AG09319 (cell line): Measurements from ENCODE around the gene C3orf18.

Source experiments
- DNase-seq: peaks from one replicate; pipeline ENCODE4 v3.0.0-alpha.2; 2010; ENCODE audit warnings: low read depth; ENCODE audit errors: extremely low read depth
- TF ChIP-seq, protein P1 (sequence below): IDR thresholded peaks from 2 replicates; pipeline ENCODE4 v1.5.1; 2011; ENCODE audit warnings: low read depth, mild to moderate bottlenecking, inconsistent platforms, low read length, moderate library complexity

C3orf18 gene

GRCh38 chr3:50602595-50603191 lies 35.1 kb upstream of the C3orf18 start:
- DNase-seq = no peak
- TF ChIP-seq, protein P1, sequence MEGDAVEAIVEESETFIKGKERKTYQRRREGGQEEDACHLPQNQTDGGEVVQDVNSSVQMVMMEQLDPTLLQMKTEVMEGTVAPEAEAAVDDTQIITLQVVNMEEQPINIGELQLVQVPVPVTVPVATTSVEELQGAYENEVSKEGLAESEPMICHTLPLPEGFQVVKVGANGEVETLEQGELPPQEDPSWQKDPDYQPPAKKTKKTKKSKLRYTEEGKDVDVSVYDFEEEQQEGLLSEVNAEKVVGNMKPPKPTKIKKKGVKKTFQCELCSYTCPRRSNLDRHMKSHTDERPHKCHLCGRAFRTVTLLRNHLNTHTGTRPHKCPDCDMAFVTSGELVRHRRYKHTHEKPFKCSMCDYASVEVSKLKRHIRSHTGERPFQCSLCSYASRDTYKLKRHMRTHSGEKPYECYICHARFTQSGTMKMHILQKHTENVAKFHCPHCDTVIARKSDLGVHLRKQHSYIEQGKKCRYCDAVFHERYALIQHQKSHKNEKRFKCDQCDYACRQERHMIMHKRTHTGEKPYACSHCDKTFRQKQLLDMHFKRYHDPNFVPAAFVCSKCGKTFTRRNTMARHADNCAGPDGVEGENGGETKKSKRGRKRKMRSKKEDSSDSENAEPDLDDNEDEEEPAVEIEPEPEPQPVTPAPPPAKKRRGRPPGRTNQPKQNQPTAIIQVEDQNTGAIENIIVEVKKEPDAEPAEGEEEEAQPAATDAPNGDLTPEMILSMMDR = no peak

DNA sequence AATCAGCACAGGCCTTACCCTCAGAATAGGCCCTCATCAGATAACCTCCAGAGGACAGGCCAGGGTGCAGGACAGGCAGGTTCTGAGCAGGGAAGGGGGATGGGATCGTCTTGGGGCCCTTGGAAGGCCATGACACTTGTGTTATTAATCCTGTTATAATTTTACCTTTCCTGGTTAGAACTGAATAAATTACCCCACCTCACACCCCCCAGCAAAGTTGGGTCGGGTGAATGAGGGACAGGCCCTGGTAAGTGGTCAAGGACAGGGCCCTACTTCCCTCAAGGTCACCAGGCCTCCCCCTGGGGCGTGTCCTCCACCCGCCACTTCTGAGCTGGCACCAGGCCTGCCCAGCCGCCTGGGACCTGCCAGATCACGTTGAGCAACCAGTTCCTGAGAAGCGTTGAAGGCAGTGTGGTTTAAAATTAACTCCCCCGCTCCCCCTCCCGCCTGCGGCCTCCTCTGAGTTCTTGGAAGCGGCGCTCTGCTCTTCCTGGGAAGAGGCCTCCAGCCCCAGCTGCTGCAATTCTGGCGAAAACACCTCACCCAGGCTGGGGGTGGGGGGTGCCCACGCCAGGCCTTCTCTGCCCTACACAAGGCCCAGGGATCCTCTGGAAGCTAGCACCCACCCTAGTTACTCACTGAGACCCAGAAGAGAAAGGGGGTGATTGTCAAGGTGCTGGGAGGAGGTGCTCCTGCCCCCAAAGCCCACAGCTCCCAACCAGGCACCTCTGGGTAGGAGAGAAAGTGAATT lies 33.5 kb upstream of the C3orf18 start:
- peak; percentile 95 for DNase-seq

GRCh38 chr3:50600141-50600753 lies 32.7 kb upstream of the C3orf18 start:
- TF ChIP-seq, protein P1 = no peak
- no peak for DNase-seq

More for the DNA sequence above, 33.5 kb upstream of the C3orf18 start:
- TF ChIP-seq, protein P1 = no peak

DNA sequence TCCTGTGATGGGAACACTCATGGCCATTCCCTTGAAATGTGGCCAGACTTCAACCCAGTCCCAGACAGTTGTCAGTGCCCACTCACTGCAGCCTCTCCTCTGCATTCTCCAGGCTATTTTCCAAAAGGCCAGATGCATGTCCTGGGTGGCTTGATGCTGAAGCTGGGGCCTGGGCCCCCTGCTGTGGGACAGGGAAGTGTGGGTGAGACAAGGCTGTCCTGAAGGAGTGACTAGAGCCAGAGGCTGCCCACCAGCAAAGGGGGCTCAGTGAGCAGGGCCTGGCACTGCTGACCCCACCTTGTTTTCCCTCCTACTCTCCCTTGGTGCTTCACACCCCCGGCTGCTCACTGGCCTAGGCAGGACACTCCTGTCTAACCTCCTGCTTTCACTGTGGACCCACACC lies 32.2 kb upstream of the C3orf18 start:
- TF ChIP-seq, protein P1 = no peak
- no peak for DNase-seq

- TF ChIP-seq, protein P1 = no peak
- no peak for DNase-seq
Measured at GRCh38 chr3:50599115-50599715, 31.7 kb upstream of the C3orf18 start.

DNA sequence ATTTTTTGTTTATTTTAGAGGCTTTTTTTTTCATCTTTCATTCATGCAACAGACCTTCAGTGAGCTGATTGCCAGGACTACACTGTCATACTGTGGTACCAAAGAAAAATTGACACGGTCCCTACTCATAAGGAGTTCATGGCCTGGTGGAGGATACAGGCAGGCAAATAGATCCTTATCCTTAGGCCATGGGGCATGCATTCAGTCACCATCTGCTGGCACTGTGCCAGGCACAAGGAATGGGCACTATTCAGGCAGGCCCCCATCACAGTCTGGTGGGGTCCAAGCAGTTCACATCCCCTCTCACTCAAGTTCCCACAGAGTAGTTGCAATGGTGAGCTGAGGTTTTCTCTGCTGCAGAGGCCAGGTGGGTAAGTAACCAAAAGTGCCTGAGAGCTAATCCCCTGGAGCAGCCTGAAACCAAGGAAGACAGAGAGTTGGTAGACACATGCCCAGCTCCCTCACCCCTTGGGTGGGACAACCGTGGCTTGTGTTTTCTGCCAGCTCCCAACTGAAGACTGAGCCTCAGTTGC lies 26.8 kb upstream of the C3orf18 start:
- DNase-seq = no peak
- TF ChIP-seq, protein P1 = no peak
